ENCODE data around the gene MASP2. TPM values are rescaled to one million over a fixed set of nuclear protein-coding genes. Genes with fewer than 3 reads are reported as not detected.
"Not testable (repeated sequence)": the region's sequence is repeated elsewhere in the genome, so short reads cannot be mapped to it uniquely, and the experiment has no call there.

Gene MASP2
- polyA plus RNA-seq (ENCODE audit: insufficient read length in 10 of 10), result 1 to 10 TPM; 1.1 to 5.9 (median 2.2) TPM
- long read RNA-seq, donor 1, result 0 reads
- long read RNA-seq, donor 2, result 0 reads
- long read RNA-seq, donor 3, result 0 reads
- long read RNA-seq, donor 4, result 0 reads
- long read RNA-seq, donor 5, result 0 reads
- long read RNA-seq, donor 6, result 0 reads
- long read RNA-seq, donor 7, result 0 reads
- long read RNA-seq, donor 8, result 0 reads
- long read RNA-seq, donor 9, result 0 reads

- no peak for DNase-seq
These were observed at the start of gene MASP2 for GRCh38 chr1:11046625-11047365. Gene MASP2 (minus strand): TSS chr1:11047239. CDS start chr1:11047207, 32 bp downstream.

DNA sequence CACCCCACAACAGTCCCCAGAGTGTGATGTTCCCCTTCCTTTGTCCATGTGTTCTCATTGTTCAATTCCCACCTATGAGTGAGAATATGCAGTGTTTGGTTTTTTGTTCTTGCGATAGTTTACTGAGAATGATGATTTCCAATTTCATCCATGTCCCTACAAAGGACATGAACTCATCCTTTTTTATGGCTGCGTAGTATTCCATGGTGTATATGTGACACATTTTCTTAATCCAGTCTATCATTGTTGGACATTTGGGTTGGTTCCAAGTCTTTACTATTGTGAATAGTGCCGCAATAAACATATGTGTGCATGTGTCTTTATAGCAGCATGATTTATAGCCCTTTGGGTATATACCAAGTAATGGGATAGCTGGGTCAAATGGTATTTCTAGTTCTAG lies 36.7 kb upstream of the MASP2 start:
- not testable (repeated sequence) for DNase-seq

DNA sequence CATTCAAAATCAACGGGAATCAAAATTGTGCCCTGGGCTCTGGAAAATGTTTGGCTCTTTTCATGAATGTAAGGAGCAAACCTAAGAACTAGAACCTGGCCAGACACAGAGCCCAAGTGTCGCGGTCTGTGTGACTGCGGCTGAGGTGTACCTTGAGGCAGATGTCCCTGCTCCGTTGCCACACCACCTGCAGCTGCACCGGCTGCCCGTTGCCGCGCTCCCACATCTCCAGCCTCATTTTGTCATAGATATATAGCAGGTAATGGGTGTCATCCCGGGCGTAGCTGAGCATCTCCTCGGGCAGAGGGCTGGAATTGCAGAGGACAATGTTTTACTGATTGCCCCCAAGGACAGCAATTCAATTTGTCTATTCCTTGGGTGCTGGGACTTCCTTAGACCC lies 33.9 kb upstream of the MASP2 start:
- DNase-seq, result no peak

GRCh38 chr1:11078631-11079030 lies 31.6 kb upstream of the MASP2 start:
- DNase-seq, result no peak

- not testable (repeated sequence) for DNase-seq
These were observed 26.4 kb upstream of the MASP2 start for GRCh38 chr1:11073398-11073797.

- no peak for DNase-seq
These were observed 25.3 kb upstream of the MASP2 start for GRCh38 chr1:11072216-11072917.

- no peak for DNase-seq
These were observed 24.6 kb upstream of the MASP2 start for GRCh38 chr1:11071463-11072215.

DNA sequence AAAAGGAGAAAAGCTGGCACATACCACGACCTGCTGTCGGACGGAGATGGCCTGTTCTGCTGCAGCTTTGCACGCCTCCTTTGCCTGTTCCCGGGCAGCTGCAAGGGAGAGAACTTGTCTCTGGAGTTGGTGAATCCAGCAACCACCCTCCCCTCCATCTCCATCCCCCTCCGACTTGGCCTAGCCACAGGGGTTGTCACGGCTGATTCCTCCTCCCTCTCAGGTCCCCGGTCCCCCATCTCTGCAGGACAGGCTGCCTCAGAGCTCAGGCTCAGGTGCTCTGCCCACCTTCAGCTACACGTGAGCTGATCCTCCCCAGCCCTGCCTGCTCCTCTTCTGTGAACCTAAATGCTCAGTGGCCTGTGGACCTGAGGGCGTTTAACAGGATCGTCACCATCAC lies 23.8 kb upstream of the MASP2 start:
- no peak for DNase-seq

DNA sequence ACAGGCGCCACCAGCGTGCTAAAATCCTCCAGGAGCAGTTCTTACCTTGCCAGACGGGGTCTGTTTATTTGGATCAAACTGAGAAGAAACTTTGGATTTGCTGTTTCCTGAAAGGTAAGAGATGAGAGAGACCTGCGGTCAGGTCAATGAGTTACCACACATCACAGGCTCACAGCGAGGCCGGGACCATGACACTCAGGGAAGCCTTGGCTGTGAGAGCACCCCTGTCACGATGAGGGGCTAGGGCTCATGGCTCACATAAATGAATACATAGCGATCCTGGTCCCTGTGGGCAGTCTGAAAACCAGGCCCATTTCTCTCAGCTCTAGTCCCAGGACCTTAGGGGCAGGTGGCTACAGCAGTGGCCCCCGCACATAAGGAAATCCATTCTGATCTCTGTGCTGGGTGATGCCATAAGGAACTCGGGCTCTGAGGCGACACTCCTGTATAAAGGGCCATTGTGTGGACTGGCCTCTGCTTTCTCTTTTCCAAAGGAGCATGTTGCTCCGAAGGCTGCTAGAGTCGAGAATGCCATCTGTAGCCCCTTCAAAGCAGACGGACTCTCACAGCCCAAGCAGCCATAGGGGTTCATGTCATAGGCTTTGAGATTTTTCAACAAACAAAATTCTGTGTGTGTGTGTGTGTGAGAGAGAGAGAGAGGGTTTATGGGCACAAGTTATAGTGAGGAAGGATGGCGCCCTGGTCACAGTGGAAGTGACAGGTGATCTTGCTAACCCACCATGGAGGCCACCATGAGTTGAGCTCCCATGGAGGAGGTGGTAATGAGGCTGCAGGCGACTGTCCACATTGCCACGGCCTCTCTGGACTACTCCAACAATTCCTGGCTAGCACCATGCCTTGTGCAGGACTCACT lies 21.8 kb upstream of the MASP2 start:
- no peak for DNase-seq

DNA sequence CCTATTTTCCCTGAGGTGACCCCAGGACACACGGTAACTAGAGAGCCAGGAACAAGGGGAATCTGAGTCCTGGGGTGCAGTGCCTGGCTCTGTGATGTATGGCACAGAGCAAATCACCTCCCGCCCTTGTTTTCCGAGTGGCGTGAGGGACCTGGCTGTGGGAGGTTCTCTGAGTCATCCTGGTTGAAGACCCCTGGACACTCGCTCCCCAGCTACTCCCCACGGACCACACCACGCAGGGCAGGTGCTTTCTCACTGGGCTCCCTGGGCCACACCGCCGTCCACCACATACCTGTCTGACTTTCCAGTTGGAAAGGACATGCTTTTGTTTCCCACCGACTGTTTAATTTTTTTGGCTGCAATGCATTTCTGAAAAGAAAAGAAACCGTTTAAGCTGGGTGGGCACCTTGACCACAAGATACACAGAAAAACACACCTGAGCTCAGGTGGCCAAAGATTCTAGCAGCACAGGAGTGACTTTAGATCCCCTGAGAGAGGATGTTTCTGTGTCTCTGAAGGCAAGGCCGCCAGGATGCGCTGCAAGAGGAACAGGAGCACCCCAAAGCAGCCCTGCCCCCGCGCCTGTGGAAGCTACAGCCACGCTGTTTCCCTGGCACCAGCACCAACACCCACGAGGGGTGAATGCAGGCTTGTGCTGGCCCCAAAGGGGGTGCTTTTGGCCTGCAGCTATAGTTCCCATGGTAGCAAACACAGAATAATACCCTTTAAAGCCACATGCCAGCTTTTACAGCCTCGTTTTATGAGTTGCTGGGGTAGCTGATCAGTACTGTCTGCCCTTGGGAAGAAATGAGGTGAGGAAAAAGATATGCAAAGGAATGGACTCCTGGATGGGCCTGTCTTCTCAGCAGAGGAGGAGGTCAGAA lies 20.9 kb upstream of the MASP2 start:
- DNase-seq, result no peak

- DNase-seq, result no peak
These were observed 18.8 kb upstream of the MASP2 start for GRCh38 chr1:11065796-11066195.

GRCh38 chr1:11064942-11065341 lies 17.9 kb upstream of the MASP2 start:
- DNase-seq, result no peak

DNA sequence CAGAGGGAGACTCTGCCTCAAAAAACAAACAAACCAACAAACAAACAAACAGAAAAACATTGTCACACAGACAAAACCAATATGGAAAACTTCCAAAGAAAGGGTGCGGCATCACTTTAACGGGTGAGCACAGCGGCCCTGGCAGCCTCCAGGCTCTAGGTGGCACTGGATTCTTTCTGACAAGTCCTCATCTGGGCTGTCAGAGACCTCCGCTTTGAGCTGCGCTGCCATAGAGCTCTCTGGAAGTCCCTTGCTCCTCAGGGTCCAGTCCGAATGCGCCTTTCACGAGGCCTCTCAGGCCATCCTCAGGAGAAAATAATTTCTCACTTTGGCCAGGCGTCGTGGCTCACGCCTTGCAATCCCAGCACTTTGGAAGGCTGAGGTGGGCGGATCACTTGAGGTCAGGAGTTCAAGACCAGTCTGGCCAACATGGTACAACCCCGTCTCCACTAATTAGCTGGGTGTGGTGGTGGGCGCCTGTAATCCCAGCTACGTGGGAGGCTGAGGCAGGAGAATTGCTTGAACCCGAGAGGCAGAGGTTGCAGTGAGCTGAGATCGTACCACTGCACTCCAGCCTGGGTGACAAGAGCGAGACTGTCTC lies 17.0 kb upstream of the MASP2 start:
- DNase-seq, result not testable (repeated sequence)

GRCh38 chr1:11062965-11063401 lies 15.9 kb upstream of the MASP2 start:
- DNase-seq, result no peak

- DNase-seq, result no peak
These were observed 14.8 kb upstream of the MASP2 start for GRCh38 chr1:11061652-11062365.

DNA sequence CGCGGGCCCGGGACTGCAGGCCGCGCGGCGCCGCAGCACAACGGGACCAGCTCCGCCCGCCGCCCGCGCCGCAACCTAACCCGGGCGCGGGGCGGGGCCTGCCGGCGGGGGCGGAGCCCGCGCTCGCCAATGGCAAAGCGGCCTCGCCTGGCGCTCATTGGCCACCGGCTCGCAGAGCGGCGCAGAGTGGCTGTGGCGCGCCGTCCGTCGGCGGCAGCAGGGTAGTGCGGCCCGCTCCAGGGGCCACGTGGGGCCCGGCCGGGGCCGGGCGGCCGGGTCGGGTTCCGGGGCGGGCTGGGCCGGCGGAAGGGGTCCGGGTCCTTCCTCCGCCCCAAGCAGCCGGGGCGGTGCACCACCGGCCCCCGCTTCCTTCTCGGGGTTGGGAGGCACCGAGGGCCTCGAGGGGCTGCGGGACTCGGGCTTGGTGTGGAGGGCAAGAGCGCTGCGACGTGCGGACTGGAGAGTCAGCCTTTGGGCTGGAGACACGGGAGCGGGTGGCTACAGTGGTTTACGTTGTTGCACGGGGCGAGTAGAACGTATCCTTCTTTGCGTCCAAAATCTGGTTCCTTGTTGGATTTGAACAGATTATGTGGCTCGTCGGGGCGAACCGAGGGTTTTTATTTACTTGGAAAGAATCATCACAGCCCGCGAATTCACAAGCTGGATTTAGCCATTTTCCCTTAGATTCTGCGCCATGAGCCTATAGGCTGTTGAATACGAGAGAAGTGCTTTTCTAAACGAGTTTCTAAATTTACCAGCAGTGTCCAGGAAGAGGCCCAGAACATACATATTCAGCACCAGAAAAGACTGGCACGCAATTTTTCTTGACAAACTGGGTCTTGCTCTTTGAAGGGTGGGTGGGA lies 13.2 kb upstream of the MASP2 start, which contains the start of gene SRM:
SRM (minus strand) TSS at position 51 of the 863 bp plus-strand sequence. CDS start 75 bp downstream, outside the sequence.
- peak; percentile 92 to 96 (median 93) for DNase-seq

GRCh38 chr1:11059155-11059967 lies 12.3 kb upstream of the MASP2 start:
- peak in 1 of 3 donors; percentile 49 for DNase-seq

Measured in muscle of back (tissue), 13 donors.